Measurements from ENCODE around the gene NR6A1. TPM values are rescaled to one million over a fixed set of nuclear protein-coding genes. Genes with fewer than 3 reads are reported as not detected.

The NR6A1 gene
- total RNA-seq, 2 experiments from 2014 or later = 0.82 to 1.1 TPM

DNA sequence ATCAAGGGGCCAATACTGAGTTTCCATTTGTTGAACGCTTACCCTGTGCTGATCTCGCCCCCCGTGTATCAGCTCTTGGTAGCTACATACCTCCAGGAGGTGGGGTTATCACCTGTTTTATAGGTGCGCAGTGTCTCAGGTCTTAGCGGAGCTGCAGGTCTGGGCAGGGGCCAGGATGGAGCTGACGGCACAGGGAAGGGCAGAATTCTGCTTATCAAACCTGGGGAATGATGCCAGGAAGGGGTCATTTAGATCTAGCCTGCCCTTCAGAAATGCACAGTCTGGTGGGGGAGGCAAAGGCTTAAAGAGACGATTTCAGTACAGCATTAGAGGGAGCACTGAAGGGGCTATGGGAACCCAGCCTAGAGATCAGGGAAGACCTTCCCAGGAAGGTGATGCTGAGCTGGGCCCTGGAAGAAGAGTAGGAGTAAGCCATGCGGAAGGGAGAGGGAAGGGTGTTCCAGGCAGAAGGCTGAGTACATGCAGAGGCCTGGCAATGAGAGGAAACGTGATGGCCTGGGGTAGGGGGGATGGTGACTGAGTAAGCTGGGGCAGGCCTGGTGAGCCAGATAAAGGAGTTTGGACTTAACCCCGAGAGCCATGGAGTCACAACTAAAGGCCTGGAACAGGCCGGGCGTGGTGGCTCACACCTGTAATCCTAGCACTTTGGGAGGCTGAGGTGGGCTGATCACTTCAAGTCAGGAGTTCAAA lies 37.3 kb upstream of the NR6A1 start:
- ChIA-PET POLR2A (no interaction called here), CTCF (interaction anchor here (1.4 kb wide), 1 partner anchor 11 kb away, joined by 5 read pairs; no protein-coding TSS in a partner anchor)
- Mint-ChIP-seq H3K27ac (no peak overlapping the region), H3K4me1 (no peaks in the 10 kb centered on the region), H3K9me3 (ENCODE audit: low read depth) (no peaks in the 10 kb centered on the region), H3K4me3 (no peak overlapping the region), H3K27me3 (no peaks in the 10 kb centered on the region), H3K36me3 (ENCODE audit: low read depth) (no peaks in the 10 kb centered on the region)
- intact Hi-C loops (cut with DNase I, micrococcal nuclease) = no loop called here
- ATAC-seq (no peak), DNase-seq (no peak)

GRCh38 chr9:124805186-124805585 lies 34.1 kb upstream of the NR6A1 start:
- CTCF ChIA-PET = no interaction called here

GRCh38 chr9:124803911-124804310 lies 32.8 kb upstream of the NR6A1 start:
- H3K27ac Mint-ChIP-seq = no peak overlapping the region
- H3K27me3 Mint-ChIP-seq = no peaks in the 10 kb centered on the region
- ChIA-PET POLR2A (no interaction called here), CTCF (interaction anchor here (0.8 kb wide), 1 partner anchor 753 kb away, joined by 4 read pairs; no protein-coding TSS in a partner anchor)
- DNase-seq (no peak), ATAC-seq (no peak)
- H3K9me3 Mint-ChIP-seq (ENCODE audit: low read depth) = no peaks in the 10 kb centered on the region
- H3K4me1 Mint-ChIP-seq = no peaks in the 10 kb centered on the region
- no peaks in the 10 kb centered on the region for H3K36me3 Mint-ChIP-seq (ENCODE audit: low read depth)
- intact Hi-C loops (cut with DNase I, micrococcal nuclease) = no loop called here
- H3K4me3 Mint-ChIP-seq = no peak overlapping the region

More at GRCh38 chr9:124805186-124805585, 34.1 kb upstream of the NR6A1 start:
- Mint-ChIP-seq H3K4me1 (no peaks in the 10 kb centered on the region), H3K27me3 (no peaks in the 10 kb centered on the region), H3K4me3 (no peak overlapping the region), H3K9me3 (ENCODE audit: low read depth) (no peaks in the 10 kb centered on the region), H3K27ac (no peak overlapping the region), H3K36me3 (ENCODE audit: low read depth) (no peaks in the 10 kb centered on the region)
- ATAC-seq (no peak), DNase-seq (no peak)
- intact Hi-C loops (cut with DNase I, micrococcal nuclease) = no loop called here
- POLR2A ChIA-PET = no interaction called here

DNA sequence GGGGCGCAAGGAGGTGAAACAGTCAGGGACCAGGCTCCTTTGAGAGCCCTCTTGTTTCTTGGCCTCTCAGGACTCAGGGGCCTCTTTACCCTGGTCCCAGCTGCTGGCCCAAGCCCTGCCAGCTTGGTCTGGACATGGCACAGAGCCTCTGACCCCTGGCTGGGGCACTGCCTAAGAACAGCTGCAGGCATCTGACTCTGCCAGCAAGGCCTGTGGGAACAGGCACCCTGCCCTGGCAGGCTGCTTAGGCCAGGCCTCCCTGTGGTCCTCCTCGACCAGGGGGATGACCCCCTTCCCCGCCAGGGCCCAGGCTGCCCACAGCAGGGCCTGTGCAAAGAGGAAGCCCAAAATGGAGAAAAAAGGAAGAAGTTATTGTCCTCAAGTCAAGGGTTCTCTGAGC lies 31.3 kb upstream of the NR6A1 start:
- no peaks in the 10 kb centered on the region for H3K9me3 Mint-ChIP-seq (ENCODE audit: low read depth)
- H3K4me3 Mint-ChIP-seq = no peak overlapping the region
- no peaks in the 10 kb centered on the region for H3K27me3 Mint-ChIP-seq
- H3K36me3 Mint-ChIP-seq (ENCODE audit: low read depth) = no peaks in the 10 kb centered on the region
- ChIA-PET CTCF (interaction anchor here (2.6 kb wide), 1 partner anchor 30 kb away, joined by 9 read pairs; no protein-coding TSS in a partner anchor), POLR2A (no interaction called here)
- intact Hi-C loops (cut with DNase I, micrococcal nuclease) = no loop called here
- H3K27ac Mint-ChIP-seq = no peak overlapping the region
- DNase-seq = no peak
- ATAC-seq = no peak
- H3K4me1 Mint-ChIP-seq = no peaks in the 10 kb centered on the region

GRCh38 chr9:124801356-124801755 lies 30.2 kb upstream of the NR6A1 start:
- DNase-seq (no peak), ATAC-seq (no peak)
- Mint-ChIP-seq H3K4me1 (no peaks in the 10 kb centered on the region), H3K4me3 (no peak overlapping the region), H3K27me3 (peaks cover under 1% of the 10 kb centered on the region), H3K27ac (no peak overlapping the region), H3K36me3 (ENCODE audit: low read depth) (no peaks in the 10 kb centered on the region), H3K9me3 (ENCODE audit: low read depth) (no peaks in the 10 kb centered on the region)
- intact Hi-C loops (cut with DNase I, micrococcal nuclease) = no loop called here
- POLR2A ChIA-PET = interaction anchor here (0.6 kb wide), 1 partner anchor 618 kb away, joined by 6 read pairs; no protein-coding TSS in a partner anchor
- CTCF ChIA-PET = interaction anchor here (1.5 to 2.6 kb wide), 2 partner anchors 29 to 52 kb away, joined by 6 to 9 read pairs; partner anchors contain the start of gene WDR38

- intact Hi-C loops (cut with DNase I, micrococcal nuclease) = no loop called here
- H3K9me3 Mint-ChIP-seq (ENCODE audit: low read depth) = no peaks in the 10 kb centered on the region
- H3K4me3 Mint-ChIP-seq = no peak overlapping the region
- ChIA-PET POLR2A (interaction anchor here (0.6 kb wide), 1 partner anchor 617 kb away, joined by 6 read pairs; no protein-coding TSS in a partner anchor), CTCF (interaction anchor here (1.5 to 2.6 kb wide), 2 partner anchors 28 to 53 kb away, joined by 6 to 9 read pairs; partner anchors contain the start of gene WDR38)
- H3K27ac Mint-ChIP-seq = no peak overlapping the region
- H3K36me3 Mint-ChIP-seq (ENCODE audit: low read depth) = no peaks in the 10 kb centered on the region
- no peak for ATAC-seq
- peaks cover 2% of the 10 kb centered on the region for H3K27me3 Mint-ChIP-seq
- H3K4me1 Mint-ChIP-seq = no peaks in the 10 kb centered on the region
- no peak for DNase-seq
Measured at GRCh38 chr9:124800306-124801259, 29.5 kb upstream of the NR6A1 start.

DNA sequence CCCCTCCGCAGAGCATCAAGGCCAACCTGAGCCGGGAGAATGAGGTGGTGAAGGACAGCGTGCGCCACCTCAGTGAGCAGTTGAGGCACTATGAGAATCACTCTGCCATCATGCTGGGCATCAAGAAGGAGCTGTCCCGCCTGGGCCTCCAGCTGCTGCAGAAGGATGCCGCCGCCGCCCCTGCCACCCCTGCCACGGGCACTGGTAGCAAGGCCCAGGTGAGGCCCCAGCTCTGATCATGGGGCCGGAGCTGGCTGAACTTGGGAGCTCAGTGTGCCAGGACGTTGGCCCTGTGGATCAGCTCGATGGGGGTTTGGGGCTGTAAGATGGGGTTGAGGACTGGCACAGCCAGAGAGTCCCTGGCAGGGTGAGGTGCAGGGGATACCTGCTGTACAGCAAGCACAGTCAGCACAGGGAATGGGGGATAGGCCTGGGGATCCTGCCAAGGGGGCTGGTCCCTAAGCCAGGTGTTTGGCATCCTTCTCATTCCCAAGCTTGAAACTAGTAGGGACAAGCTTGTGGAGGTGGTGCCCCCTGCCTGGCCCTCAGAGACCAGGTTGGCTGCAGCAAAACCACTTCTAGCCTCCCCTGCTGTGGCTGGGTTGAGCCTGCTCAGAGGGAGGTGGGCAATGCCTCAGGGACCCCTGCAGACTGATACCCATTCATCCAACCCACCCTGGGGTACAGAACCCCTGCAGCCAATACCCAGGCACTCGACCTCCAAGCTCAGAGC lies 28.3 kb upstream of the NR6A1 start:
- ChIA-PET POLR2A (no interaction called here), CTCF (interaction anchor here (0.6 kb wide), 1 partner anchor 17 kb away, joined by 3 read pairs; no protein-coding TSS in a partner anchor)
- Mint-ChIP-seq H3K9me3 (ENCODE audit: low read depth) (no peaks in the 10 kb centered on the region), H3K27ac (no peak overlapping the region), H3K36me3 (ENCODE audit: low read depth) (no peaks in the 10 kb centered on the region), H3K27me3 (peaks cover 2% of the 10 kb centered on the region), H3K4me3 (no peak overlapping the region), H3K4me1 (no peaks in the 10 kb centered on the region)
- DNase-seq = no peak
- ATAC-seq = no peak
- intact Hi-C loops (cut with DNase I, micrococcal nuclease) = no loop called here

DNA sequence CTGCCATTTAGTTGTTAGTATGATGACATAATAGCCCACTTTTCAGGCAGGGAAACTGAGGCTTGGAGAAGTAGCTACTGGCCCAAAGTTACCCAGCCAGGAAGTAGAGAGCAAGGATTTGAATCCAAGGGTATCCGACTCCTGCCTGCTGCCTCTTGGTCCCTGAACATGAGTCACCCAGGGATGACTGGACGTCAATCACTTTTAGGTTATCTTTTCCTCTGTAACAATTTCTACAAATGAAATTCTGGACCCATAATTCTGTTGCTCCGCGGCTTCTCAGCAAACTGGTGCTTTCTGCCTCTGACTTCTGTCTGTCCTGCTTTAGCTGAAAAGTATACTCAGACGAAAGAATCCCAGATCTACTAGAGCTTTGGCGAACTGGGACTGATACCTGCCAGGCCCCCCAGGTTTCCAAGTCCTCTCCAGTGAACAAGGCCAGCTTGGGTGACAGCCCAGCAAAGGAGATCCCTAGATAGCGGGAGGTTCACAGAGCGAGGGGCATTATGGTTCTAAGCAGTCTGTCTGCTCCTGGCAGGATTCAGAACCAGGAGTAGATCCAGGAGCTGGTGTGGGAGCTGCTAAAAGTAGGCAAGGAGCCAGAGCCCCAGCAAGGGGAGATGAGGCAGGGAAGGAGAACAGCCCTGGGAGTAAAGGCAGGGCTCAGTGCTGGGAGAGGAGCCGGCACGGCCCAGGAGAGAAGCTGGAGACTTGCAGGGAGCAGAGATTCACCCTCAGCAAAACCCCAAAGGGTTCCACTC lies 26.4 kb upstream of the NR6A1 start:
- CTCF ChIA-PET = interaction anchor here (0.8 to 1.8 kb wide), 3 partner anchors 11 to 25 kb away, joined by 3 to 5 read pairs (median 3); no protein-coding TSS in a partner anchor
- no peak for DNase-seq
- ATAC-seq = no peak
- intact Hi-C loops (cut with DNase I, micrococcal nuclease) = no loop called here
- Mint-ChIP-seq H3K4me3 (no peak overlapping the region), H3K27me3 (peaks cover 2% of the 10 kb centered on the region), H3K9me3 (ENCODE audit: low read depth) (no peaks in the 10 kb centered on the region), H3K4me1 (no peaks in the 10 kb centered on the region), H3K27ac (no peak overlapping the region), H3K36me3 (ENCODE audit: low read depth) (no peaks in the 10 kb centered on the region)
- POLR2A ChIA-PET = no interaction called here

DNA sequence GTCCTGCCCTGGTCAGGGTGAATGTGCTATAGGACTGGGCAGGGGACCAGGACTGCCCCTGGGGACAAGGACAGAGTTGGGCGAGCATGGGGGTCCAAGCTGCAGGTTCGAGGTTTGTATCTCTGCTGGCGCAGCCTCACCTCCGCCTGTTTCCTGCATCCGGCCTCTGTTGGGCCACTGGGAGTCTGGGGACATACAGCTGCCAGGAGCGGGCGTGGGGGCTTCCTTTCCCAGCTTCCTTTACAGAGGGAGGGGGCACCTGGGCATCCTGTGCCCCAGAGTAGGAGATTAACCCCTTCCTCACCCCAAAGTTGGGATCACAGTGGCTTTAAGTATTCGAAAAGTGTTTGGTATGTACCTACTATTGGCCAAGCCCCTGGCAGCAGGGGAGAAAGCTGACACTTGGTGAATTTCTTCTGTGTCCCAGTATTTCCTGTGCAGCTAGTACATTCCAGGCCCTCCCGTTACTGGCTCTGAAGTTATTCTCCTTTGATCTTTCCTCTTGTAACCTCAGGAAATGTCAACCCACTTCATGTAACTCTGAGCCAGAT lies 24.8 kb upstream of the NR6A1 start:
- POLR2A ChIA-PET = no interaction called here
- intact Hi-C loops (cut with DNase I, micrococcal nuclease) = no loop called here
- no peaks in the 10 kb centered on the region for H3K4me1 Mint-ChIP-seq
- no peaks in the 10 kb centered on the region for H3K36me3 Mint-ChIP-seq (ENCODE audit: low read depth)
- no peaks in the 10 kb centered on the region for H3K9me3 Mint-ChIP-seq (ENCODE audit: low read depth)
- ATAC-seq (no peak), DNase-seq (no peak)
- CTCF ChIA-PET = interaction anchor here (0.6 to 1.8 kb wide), 4 partner anchors 12 to 706 kb away, joined by 3 to 5 read pairs (median 4); no protein-coding TSS in a partner anchor
- H3K4me3 Mint-ChIP-seq = no peak overlapping the region
- H3K27ac Mint-ChIP-seq = no peak overlapping the region
- peaks cover 4% of the 10 kb centered on the region for H3K27me3 Mint-ChIP-seq

DNA sequence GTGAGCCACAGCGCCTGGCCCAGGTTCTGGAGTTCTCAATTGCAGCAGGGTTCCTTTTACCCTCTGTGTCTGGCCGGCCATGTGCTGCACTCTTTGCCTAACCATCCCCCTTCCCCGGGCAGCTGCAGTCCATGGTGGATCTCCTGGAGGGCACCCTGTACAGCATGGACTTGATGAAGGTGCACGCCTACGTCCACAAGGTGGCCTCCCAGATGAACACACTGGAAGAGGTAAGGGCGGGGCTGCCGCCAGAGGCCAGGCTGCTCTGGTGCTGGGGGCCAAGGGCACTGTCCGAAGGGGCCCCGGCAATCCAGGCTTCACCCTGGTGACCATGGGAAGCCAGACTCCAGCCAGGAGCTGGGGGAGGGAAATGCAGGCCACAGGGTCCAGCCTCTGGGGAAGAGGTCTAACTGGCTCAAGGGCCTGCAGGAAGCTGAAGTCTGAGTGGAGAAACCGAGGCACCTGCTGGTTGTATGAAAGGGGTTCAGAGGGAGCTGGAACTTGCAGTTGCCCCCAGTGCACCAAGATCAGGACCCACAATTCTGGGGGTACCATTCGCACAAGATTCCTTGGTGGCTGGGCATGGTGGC lies 23.9 kb upstream of the NR6A1 start:
- Mint-ChIP-seq H3K27ac (no peak overlapping the region), H3K4me3 (no peak overlapping the region), H3K9me3 (ENCODE audit: low read depth) (no peaks in the 10 kb centered on the region), H3K4me1 (no peaks in the 10 kb centered on the region), H3K36me3 (ENCODE audit: low read depth) (no peaks in the 10 kb centered on the region), H3K27me3 (peaks cover 4% of the 10 kb centered on the region)
- intact Hi-C loops (cut with DNase I, micrococcal nuclease) = no loop called here
- no peak for DNase-seq
- ATAC-seq = no peak
- ChIA-PET POLR2A (no interaction called here), CTCF (no interaction called here)

All from activated CD4-positive, alpha-beta T cell treated with anti-CD3 and anti-CD28 coated beads for 36 hours (primary cell).